H1 (cell line): ENCODE results near the gene CNOT1. TPM values are rescaled to one million over a fixed set of nuclear protein-coding genes. Genes with fewer than 3 reads are reported as not detected.

Source experiments
- CTCF ChIA-PET: fragments of 300-600 bp; sonication (Branson Sonifier 250); formaldehyde crosslinking; loops from one replicate; lab custom pipeline; 2021; ENCODE audit not compliant: partially characterized antibody; lab: Charles Lee
- POLR2A ChIA-PET: fragments of 300-600 bp; sonication (Branson Sonifier 250); formaldehyde crosslinking; loops from one replicate; lab custom pipeline; 2021; ENCODE audit warnings: inconsistent platforms; ENCODE audit not compliant: partially characterized antibody; lab: Charles Lee
- DNase-seq, 2 experiments: peaks; one replicate each; pipeline versions ENCODE4 v3.0.0 to v3.0.0-alpha.2; 2010 to 2022; ENCODE audit warnings: low spot score in 2 of 2, low read depth in 1 of 2, mixed read lengths in 1 of 2
- FAIRE-seq: peaks from 2 replicates; lab custom pipeline; 2011; peaks lifted over from hg19 to GRCh38; lab: Jason Lieb, UNC
- H2AFZ ChIP-seq: 2 replicates; pipeline ENCODE4 v1.8.1; 2012; ENCODE audit warnings: low read length, inconsistent platforms
- H2AK5ac ChIP-seq: 2 replicates; pipeline ENCODE4 v1.6.1; 2013; ENCODE audit warnings: low read depth, low read length
- H2BK120ac ChIP-seq: replicated peaks from 2 replicates; pipeline ENCODE3; 2013; ENCODE audit warnings: low read depth, low read length, inconsistent platforms
- H2BK12ac ChIP-seq: 2 replicates; pipeline ENCODE4 v1.6.1; 2013; ENCODE audit warnings: low read depth, low read length
- H2BK15ac ChIP-seq: 2 replicates; pipeline ENCODE4 v1.6.1; 2013; ENCODE audit warnings: low read length
- H2BK20ac ChIP-seq: 2 replicates; pipeline ENCODE4 v1.6.1; 2013; ENCODE audit warnings: low read length
- H2BK5ac ChIP-seq: 2 replicates; pipeline ENCODE4 v1.6.1; 2013; ENCODE audit warnings: low read depth, low read length
- H3K14ac ChIP-seq: 2 replicates; pipeline ENCODE4 v1.6.1; 2013; ENCODE audit warnings: inconsistent platforms; ENCODE audit not compliant: insufficient read length
- H3K18ac ChIP-seq: 2 replicates; pipeline ENCODE4 v1.6.1; 2013; ENCODE audit warnings: low read length; ENCODE audit errors: extremely low read depth
- H3K23ac ChIP-seq: 2 replicates; pipeline ENCODE4 v1.6.1; 2013; ENCODE audit warnings: inconsistent platforms; ENCODE audit not compliant: insufficient read length
- H3K23me2 ChIP-seq: 2 replicates; pipeline ENCODE4 v1.6.1; 2013; ENCODE audit warnings: low read depth, low read length
- H3K27ac ChIP-seq: 2 replicates; pipeline ENCODE4 v1.6.1; 2011; ENCODE audit warnings: low read depth, low read length, inconsistent platforms
- H3K27me3 ChIP-seq, 4 experiments: replicated peaks in 1 of 4; 1 replicate in 1 of 4; 2 replicates in 3 of 4; pipeline versions ENCODE4 v1.6.1 to v1.8.1; 2011 to 2013; ENCODE audit warnings: low read length in 3 of 4, mild to moderate bottlenecking in 3 of 4, inconsistent platforms in 2 of 4, mixed read lengths in 2 of 4, moderate library complexity in 1 of 4; ENCODE audit not compliant: control insufficient read depth in 3 of 4, insufficient read depth in 3 of 4; ENCODE audit errors: extremely low read depth in 1 of 4
- H3K36me3 ChIP-seq, 4 experiments: 2 replicates each; pipeline versions ENCODE4 v1.6.1 to v1.8.1; 2011 to 2013; ENCODE audit warnings: mild to moderate bottlenecking in 4 of 4, low read length in 3 of 4, moderate library complexity in 2 of 4, control low read depth in 1 of 4, inconsistent platforms in 1 of 4; ENCODE audit not compliant: insufficient read depth in 4 of 4, control insufficient read depth in 2 of 4
- H3K4ac ChIP-seq: replicated peaks from 2 replicates; pipeline ENCODE3; 2013; ENCODE audit warnings: low read length, low read depth, mixed read lengths, inconsistent platforms; ENCODE audit not compliant: insufficient read length
- H3K4me1 ChIP-seq, 4 experiments: replicated peaks in 1 of 4; 1 replicate in 1 of 4; 2 replicates in 3 of 4; pipeline versions ENCODE4 v1.6.1 to v1.8.1; 2011 to 2013; ENCODE audit warnings: low read length in 3 of 4, inconsistent platforms in 2 of 4, mixed read lengths in 1 of 4; ENCODE audit not compliant: insufficient read depth in 4 of 4, control insufficient read depth in 3 of 4
- H3K4me2 ChIP-seq, 2 experiments: 2 replicates each; pipeline versions ENCODE4 v1.6.1 to v1.8.1; 2011 to 2013; ENCODE audit warnings: low read depth in 2 of 2, low read length in 2 of 2, control low read depth in 1 of 2, inconsistent platforms in 1 of 2, mild to moderate bottlenecking in 1 of 2; ENCODE audit not compliant: insufficient read depth in 1 of 2
- H3K4me3 ChIP-seq, 4 experiments: fragments of 200-600, 300-600 bp in 1 of 4; sonication (generic), shearing (Covaris generic), sonication (Bioruptor Twin) in 1 of 4; 2 replicates each; pipeline versions ENCODE4 v1.5.1 to v1.8.1; 2011 to 2016; ENCODE audit warnings: low read length in 4 of 4, low read depth in 3 of 4, control low read depth in 2 of 4, inconsistent platforms in 2 of 4, mild to moderate bottlenecking in 2 of 4, mixed read lengths in 1 of 4, moderate library complexity in 1 of 4; ENCODE audit not compliant: insufficient read depth in 2 of 4; ENCODE audit errors: extremely low read depth in 1 of 4
- H3K56ac ChIP-seq: replicated peaks from 2 replicates; pipeline ENCODE3; 2013; ENCODE audit warnings: low read depth, mild to moderate bottlenecking, mixed read lengths, low read length, inconsistent platforms; ENCODE audit not compliant: insufficient read length
- H3K79me1 ChIP-seq: 2 replicates; pipeline ENCODE4 v1.6.1; 2013; ENCODE audit warnings: low read depth, low read length, control low read depth
- H3K79me2 ChIP-seq, 2 experiments: 2 replicates each; pipeline versions ENCODE4 v1.6.1 to v1.8.1; 2012 to 2013; ENCODE audit warnings: low read length in 2 of 2, mild to moderate bottlenecking in 2 of 2, inconsistent platforms in 1 of 2; ENCODE audit not compliant: insufficient read depth in 2 of 2, control insufficient read depth in 1 of 2
- H3K9ac ChIP-seq, 4 experiments: replicated peaks in 1 of 4; 1 replicate in 1 of 4; 2 replicates in 3 of 4; pipeline versions ENCODE4 v1.6.1 to v1.8.1; 2011 to 2013; ENCODE audit warnings: low read depth in 3 of 4, low read length in 3 of 4, control low read depth in 2 of 4, mild to moderate bottlenecking in 2 of 4, moderate library complexity in 2 of 4, inconsistent platforms in 1 of 4; ENCODE audit errors: extremely low read depth in 1 of 4
- H3K9me3 ChIP-seq, 2 experiments: 2 replicates each; pipeline versions ENCODE4 v1.6.1 to v1.8.1; 2012 to 2013; ENCODE audit warnings: mild to moderate bottlenecking in 2 of 2, moderate library complexity in 2 of 2, control low read depth in 1 of 2, inconsistent platforms in 1 of 2, low read depth in 1 of 2, low read length in 1 of 2, mixed read lengths in 1 of 2; ENCODE audit not compliant: insufficient read depth in 2 of 2
- H4K20me1 ChIP-seq, 2 experiments: replicated peaks in 1 of 2; 2 replicates each; pipeline versions ENCODE3 to v1.8.1; 2011 to 2013; ENCODE audit warnings: inconsistent platforms in 2 of 2, low read length in 2 of 2, mild to moderate bottlenecking in 1 of 2; ENCODE audit not compliant: insufficient read depth in 2 of 2, control insufficient read depth in 1 of 2
- H4K5ac ChIP-seq: 2 replicates; pipeline ENCODE4 v1.6.1; 2013; ENCODE audit warnings: low read length, low read depth, mixed read lengths, inconsistent platforms; ENCODE audit not compliant: insufficient read length
- H4K8ac ChIP-seq: 2 replicates; pipeline ENCODE4 v1.8.0; 2013; ENCODE audit warnings: mild to moderate bottlenecking, moderate library complexity, low read length, inconsistent platforms; ENCODE audit not compliant: insufficient read depth; ENCODE audit errors: extremely low read depth
- H4K91ac ChIP-seq: replicated peaks from 2 replicates; pipeline ENCODE3; 2013; ENCODE audit warnings: low read length, mixed read lengths, inconsistent platforms; ENCODE audit not compliant: insufficient read length
- ASH2L ChIP-seq: fragments of 200-600, 300-600 bp; sonication (generic); IDR thresholded peaks from one replicate; pipeline ENCODE4 v1.7.1; 2017; ENCODE audit warnings: low read length
- CHD2 ChIP-seq: IDR thresholded peaks from 2 replicates; pipeline ENCODE4 v1.6.1; 2012; ENCODE audit warnings: low read length, improper control_type of control experiment
- E2F6 ChIP-seq: IDR thresholded peaks from 2 replicates; pipeline ENCODE4 v1.6.1; 2012; ENCODE audit warnings: inconsistent platforms
- POLR2A ChIP-seq, 2 experiments: IDR thresholded peaks; 1 replicate in 1 of 2; 2 replicates in 1 of 2; pipeline ENCODE4 v1.6.1; 2011; ENCODE audit warnings: low read depth in 2 of 2, low read length in 2 of 2, mild to moderate bottlenecking in 2 of 2; ENCODE audit errors: control extremely low read depth in 1 of 2
- SAP30 ChIP-seq: fragments of 300-600 bp; sonication (generic); IDR thresholded peaks from 2 replicates; pipeline ENCODE4 v1.7.1; 2012; ENCODE audit warnings: low read length, moderate library complexity, mild to moderate bottlenecking, inconsistent platforms; ENCODE audit not compliant: insufficient read depth, insufficient replicate concordance
- SIN3A ChIP-seq, 2 experiments: IDR thresholded peaks in 1 of 2; conservative IDR thresholded peaks in 1 of 2; 2 replicates each; pipeline ENCODE4 v1.6.1; 2011 to 2012; ENCODE audit warnings: low read length in 2 of 2, improper control_type of control experiment in 1 of 2, low read depth in 1 of 2, mild to moderate bottlenecking in 1 of 2
- WGBS, 2 experiments: shearing (Covaris generic) in 1 of 2; methylation state at CpG; one replicate each; pipeline versions ENCODE4 v1.1.6 to v1.1.7; 2013 to 2015; ENCODE audit warnings: low lambda C conversion rate in 2 of 2, mixed read lengths in 2 of 2, inconsistent platforms in 1 of 2, low coverage in 1 of 2, missing lambda C conversion rate in 1 of 2; ENCODE audit not compliant: insufficient replicate concordance in 2 of 2, insufficient coverage in 1 of 2, insufficient read length in 1 of 2; ENCODE audit errors: extremely low coverage in 1 of 2, missing lambda C conversion rate in 1 of 2; 5-methylcytosine and 5-hydroxymethylcytosine counted together
- polyA plus RNA-seq, 7 experiments: library from polyadenylated mRNA; depleted of rRNA in 3 of 7; stranded (reverse) in 5 of 7; unstranded in 2 of 7; fragments of >200 nt in 5 of 7; fragments of 200-250 nt in 2 of 7; gene quantifications; 1 replicate in 5 of 7; 2 replicates in 1 of 7; 4 replicates in 1 of 7; pipeline versions ENCODE4 v1.2.1 to v1.2.3, GENCODE V29; 2011 to 2013; ENCODE audit warnings: missing spikeins in 2 of 7, mixed read lengths in 2 of 7
- total RNA-seq: library from RNA; stranded (reverse); fragmentation: NEBNext Ultra II Directional; extraction: Animal tissue kit (Norgen Biotek cat#: 25700); gene quantifications from 2 replicates; pipeline ENCODE4 v1.2.1, GENCODE V29; 2021

The CNOT1 gene
- total and polyA plus RNA-seq, 2 of the 8 experiments (the other 6 are each of a cell fraction or from before 2014, with no cell fraction given): 306 to 319 TPM

- H3K79me1 ChIP-seq: peaks cover 2% of the 10 kb centered on the region; the same call in 1 of the 2 replicates
- H2BK5ac ChIP-seq: no peak overlapping the region
- CTCF ChIA-PET: interaction anchor here (0.8 to 2.7 kb wide), 3 partner anchors 10 to 71 kb away, joined by 4 to 11 read pairs (median 4); no protein-coding TSS in a partner anchor
- H3K18ac ChIP-seq: no peak overlapping the region
- H3K14ac ChIP-seq: no peak overlapping the region
- H2BK15ac ChIP-seq: no peak overlapping the region
- POLR2A ChIA-PET: no interaction called here
- WGBS, 2 experiments: 93% methylated on average over 8 of the region's 8 CpGs; no CpG with 5 or more reads in 1 of the 2 experiments
- no peak overlapping the region for H2BK120ac ChIP-seq
- H3K4ac ChIP-seq: no peak overlapping the region
- H3K27ac ChIP-seq: no peak overlapping the region
- H3K56ac ChIP-seq: no peak overlapping the region
- H3K36me3 ChIP-seq: peaks cover 38 to 95% (median 75%) of the 10 kb centered on the region in 4 experiments
- no peaks in the 10 kb centered on the region for H3K9me3 ChIP-seq
- no peak overlapping the region for H3K4me2 ChIP-seq
- H4K20me1 ChIP-seq: peaks cover 4 to 8% of the 10 kb centered on the region in 2 experiments
- H4K5ac ChIP-seq: no peak overlapping the region
- no peaks in the 10 kb centered on the region for H3K27me3 ChIP-seq
- no peaks in the 10 kb centered on the region for H3K79me2 ChIP-seq
- no peak overlapping the region for H2AK5ac ChIP-seq
- FAIRE-seq (no peak), DNase-seq (no peak)
- H3K4me1 ChIP-seq: no peaks in the 10 kb centered on the region
- no peaks in the 10 kb centered on the region for H3K23me2 ChIP-seq
- H2BK20ac ChIP-seq: no peak overlapping the region
- no peak overlapping the region for H4K91ac ChIP-seq
- H3K23ac ChIP-seq: no peak overlapping the region
- H4K8ac ChIP-seq: no peak overlapping the region
- no peak overlapping the region for H2AFZ ChIP-seq
- no peak overlapping the region for H3K4me3 ChIP-seq
- no peak overlapping the region for H2BK12ac ChIP-seq
- no peak overlapping the region for H3K9ac ChIP-seq
- TF ChIP-seq CHD2: no peak
- TF ChIP-seq E2F6: no peak
- no peak for TF ChIP-seq POLR2A (IDR thresholded peaks at IDR 0.05; ENCODE audit: control extremely low read depth in 1 of 2, low read depth in 2 of 2, low read length in 2 of 2)
- TF ChIP-seq SIN3A (conservative IDR thresholded peaks at IDR 0.05 in 1 of 2, IDR thresholded peaks at IDR 0.05 in 1 of 2; ENCODE audit: low read depth in 1 of 2, low read length in 2 of 2): no peak
- TF ChIP-seq ASH2L: no peak
- TF ChIP-seq SAP30: no peak
Observed at GRCh38 chr16:58579587-58579986, 50.0 kb downstream of the CNOT1 start.
